Measurements from ENCODE around the gene GOSR2. TPM values are rescaled to one million over a fixed set of nuclear protein-coding genes. Genes with fewer than 3 reads are reported as not detected.

GOSR2 gene
- total and polyA plus RNA-seq, 3 experiments from 2014 or later, result 50.6 to 62.4 (median 61.1) TPM

Other genes with a start within 250 kb of the GOSR2 start
- gene WNT3, start 104.5 kb upstream of the GOSR2 start, total RNA-seq, result not detected
- gene WNT3, start 104.5 kb upstream of the GOSR2 start, polyA plus RNA-seq, result not detected
- gene WNT9B, start 71.6 kb upstream of the GOSR2 start, total RNA-seq, result not detected
- gene WNT9B, start 71.6 kb upstream of the GOSR2 start, polyA plus RNA-seq, result not detected
- not detected for gene RPRML, start 56.1 kb downstream of the GOSR2 start, total RNA-seq
- gene RPRML, start 56.1 kb downstream of the GOSR2 start, polyA plus RNA-seq, result not detected